ENCODE measurements around the gene HADH.

DNA sequence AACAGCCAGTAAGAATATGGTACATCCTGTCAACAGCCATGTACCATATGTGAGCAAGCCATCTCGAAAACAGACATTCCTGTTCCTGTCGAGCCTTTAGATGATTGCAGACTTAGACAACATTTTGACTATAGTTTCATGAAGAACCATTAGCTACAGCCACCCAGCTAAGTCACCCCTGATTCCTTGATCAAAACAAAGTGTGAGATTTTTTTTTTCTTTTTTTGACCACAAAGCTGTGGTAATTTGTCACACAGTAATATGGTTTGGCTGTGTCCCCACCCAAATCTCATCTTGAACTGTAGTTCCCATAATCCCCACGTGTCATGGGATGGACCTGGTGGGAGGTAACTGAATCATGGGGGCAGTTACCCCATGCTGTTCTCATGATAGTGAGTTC is 15.2 kb upstream of the HADH start:
- TF ChIP-seq, protein P1, sequence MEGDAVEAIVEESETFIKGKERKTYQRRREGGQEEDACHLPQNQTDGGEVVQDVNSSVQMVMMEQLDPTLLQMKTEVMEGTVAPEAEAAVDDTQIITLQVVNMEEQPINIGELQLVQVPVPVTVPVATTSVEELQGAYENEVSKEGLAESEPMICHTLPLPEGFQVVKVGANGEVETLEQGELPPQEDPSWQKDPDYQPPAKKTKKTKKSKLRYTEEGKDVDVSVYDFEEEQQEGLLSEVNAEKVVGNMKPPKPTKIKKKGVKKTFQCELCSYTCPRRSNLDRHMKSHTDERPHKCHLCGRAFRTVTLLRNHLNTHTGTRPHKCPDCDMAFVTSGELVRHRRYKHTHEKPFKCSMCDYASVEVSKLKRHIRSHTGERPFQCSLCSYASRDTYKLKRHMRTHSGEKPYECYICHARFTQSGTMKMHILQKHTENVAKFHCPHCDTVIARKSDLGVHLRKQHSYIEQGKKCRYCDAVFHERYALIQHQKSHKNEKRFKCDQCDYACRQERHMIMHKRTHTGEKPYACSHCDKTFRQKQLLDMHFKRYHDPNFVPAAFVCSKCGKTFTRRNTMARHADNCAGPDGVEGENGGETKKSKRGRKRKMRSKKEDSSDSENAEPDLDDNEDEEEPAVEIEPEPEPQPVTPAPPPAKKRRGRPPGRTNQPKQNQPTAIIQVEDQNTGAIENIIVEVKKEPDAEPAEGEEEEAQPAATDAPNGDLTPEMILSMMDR (tag by site-specific recombination; IDR thresholded peaks at IDR 0.05): no peak
- TF ChIP-seq, protein P2, sequence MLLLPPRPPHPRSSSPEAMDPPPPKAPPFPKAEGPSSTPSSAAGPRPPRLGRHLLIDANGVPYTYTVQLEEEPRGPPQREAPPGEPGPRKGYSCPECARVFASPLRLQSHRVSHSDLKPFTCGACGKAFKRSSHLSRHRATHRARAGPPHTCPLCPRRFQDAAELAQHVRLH (tag by site-specific recombination; IDR thresholded peaks at IDR 0.05): no peak
- TF ChIP-seq, protein P3, sequence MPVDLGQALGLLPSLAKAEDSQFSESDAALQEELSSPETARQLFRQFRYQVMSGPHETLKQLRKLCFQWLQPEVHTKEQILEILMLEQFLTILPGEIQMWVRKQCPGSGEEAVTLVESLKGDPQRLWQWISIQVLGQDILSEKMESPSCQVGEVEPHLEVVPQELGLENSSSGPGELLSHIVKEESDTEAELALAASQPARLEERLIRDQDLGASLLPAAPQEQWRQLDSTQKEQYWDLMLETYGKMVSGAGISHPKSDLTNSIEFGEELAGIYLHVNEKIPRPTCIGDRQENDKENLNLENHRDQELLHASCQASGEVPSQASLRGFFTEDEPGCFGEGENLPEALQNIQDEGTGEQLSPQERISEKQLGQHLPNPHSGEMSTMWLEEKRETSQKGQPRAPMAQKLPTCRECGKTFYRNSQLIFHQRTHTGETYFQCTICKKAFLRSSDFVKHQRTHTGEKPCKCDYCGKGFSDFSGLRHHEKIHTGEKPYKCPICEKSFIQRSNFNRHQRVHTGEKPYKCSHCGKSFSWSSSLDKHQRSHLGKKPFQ (tag by site-specific recombination; IDR thresholded peaks at IDR 0.05): no peak
- TF ChIP-seq GFI1B (tag by site-specific recombination; IDR thresholded peaks at IDR 0.05) (no peak), ZBTB21 (tag by site-specific recombination; IDR thresholded peaks at IDR 0.05) (no peak), REPIN1 (tag by site-specific recombination; IDR thresholded peaks at IDR 0.05; ENCODE audit: low read depth) (no peak), YY1 (tag by site-specific recombination; IDR thresholded peaks at IDR 0.05) (no peak), ZNF473 (tag by site-specific recombination; IDR thresholded peaks at IDR 0.05) (no peak), ZNF274 (IDR thresholded peaks at IDR 0.05; ENCODE audit: low read length) (no peak), ZNF274 (tag by site-specific recombination; IDR thresholded peaks at IDR 0.05; ENCODE audit: borderline replicate concordance) (no peak), ZBTB7A (tag by site-specific recombination; IDR thresholded peaks at IDR 0.05; ENCODE audit: low read depth) (no peak), BCL11A (tag by site-specific recombination; IDR thresholded peaks at IDR 0.05; ENCODE audit: low read depth) (no peak)
- TF ChIP-seq, protein P4, sequence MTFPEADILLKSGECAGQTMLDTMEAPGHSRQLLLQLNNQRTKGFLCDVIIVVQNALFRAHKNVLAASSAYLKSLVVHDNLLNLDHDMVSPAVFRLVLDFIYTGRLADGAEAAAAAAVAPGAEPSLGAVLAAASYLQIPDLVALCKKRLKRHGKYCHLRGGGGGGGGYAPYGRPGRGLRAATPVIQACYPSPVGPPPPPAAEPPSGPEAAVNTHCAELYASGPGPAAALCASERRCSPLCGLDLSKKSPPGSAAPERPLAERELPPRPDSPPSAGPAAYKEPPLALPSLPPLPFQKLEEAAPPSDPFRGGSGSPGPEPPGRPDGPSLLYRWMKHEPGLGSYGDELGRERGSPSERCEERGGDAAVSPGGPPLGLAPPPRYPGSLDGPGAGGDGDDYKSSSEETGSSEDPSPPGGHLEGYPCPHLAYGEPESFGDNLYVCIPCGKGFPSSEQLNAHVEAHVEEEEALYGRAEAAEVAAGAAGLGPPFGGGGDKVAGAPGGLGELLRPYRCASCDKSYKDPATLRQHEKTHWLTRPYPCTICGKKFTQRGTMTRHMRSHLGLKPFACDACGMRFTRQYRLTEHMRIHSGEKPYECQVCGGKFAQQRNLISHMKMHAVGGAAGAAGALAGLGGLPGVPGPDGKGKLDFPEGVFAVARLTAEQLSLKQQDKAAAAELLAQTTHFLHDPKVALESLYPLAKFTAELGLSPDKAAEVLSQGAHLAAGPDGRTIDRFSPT (tag by site-specific recombination; IDR thresholded peaks at IDR 0.05): no peak
- TF ChIP-seq, protein P5, sequence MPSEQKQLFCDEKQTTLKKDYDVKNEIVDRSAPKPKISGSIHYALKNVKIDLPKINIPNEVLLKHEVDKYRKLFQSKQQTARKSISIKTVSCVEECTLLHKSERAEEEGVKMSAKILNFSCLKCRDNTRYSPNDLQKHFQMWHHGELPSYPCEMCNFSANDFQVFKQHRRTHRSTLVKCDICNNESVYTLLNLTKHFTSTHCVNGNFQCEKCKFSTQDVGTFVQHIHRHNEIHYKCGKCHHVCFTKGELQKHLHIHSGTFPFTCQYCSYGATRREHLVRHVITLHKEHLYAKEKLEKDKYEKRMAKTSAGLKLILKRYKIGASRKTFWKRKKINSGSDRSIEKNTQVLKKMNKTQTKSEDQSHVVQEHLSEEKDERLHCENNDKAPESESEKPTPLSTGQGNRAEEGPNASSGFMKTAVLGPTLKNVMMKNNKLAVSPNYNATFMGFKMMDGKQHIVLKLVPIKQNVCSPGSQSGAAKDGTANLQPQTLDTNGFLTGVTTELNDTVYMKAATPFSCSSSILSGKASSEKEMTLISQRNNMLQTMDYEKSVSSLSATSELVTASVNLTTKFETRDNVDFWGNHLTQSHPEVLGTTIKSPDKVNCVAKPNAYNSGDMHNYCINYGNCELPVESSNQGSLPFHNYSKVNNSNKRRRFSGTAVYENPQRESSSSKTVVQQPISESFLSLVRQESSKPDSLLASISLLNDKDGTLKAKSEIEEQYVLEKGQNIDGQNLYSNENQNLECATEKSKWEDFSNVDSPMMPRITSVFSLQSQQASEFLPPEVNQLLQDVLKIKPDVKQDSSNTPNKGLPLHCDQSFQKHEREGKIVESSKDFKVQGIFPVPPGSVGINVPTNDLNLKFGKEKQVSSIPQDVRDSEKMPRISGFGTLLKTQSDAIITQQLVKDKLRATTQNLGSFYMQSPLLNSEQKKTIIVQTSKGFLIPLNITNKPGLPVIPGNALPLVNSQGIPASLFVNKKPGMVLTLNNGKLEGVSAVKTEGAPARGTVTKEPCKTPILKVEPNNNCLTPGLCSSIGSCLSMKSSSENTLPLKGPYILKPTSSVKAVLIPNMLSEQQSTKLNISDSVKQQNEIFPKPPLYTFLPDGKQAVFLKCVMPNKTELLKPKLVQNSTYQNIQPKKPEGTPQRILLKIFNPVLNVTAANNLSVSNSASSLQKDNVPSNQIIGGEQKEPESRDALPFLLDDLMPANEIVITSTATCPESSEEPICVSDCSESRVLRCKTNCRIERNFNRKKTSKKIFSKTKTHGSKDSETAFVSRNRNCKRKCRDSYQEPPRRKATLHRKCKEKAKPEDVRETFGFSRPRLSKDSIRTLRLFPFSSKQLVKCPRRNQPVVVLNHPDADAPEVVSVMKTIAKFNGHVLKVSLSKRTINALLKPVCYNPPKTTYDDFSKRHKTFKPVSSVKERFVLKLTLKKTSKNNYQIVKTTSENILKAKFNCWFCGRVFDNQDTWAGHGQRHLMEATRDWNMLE (tag by site-specific recombination; conservative IDR thresholded peaks at IDR 0.05; ENCODE audit: low read depth): no peak
- TF ChIP-seq, protein P6, sequence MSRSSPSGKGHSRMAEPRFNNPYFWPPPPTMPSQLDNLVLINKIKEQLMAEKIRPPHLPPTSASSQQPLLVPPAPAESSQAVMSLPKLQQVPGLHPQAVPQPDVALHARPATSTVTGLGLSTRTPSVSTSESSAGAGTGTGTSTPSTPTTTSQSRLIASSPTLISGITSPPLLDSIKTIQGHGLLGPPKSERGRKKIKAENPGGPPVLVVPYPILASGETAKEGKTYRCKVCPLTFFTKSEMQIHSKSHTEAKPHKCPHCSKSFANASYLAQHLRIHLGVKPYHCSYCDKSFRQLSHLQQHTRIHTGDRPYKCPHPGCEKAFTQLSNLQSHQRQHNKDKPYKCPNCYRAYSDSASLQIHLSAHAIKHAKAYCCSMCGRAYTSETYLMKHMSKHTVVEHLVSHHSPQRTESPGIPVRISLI (tag by site-specific recombination; IDR thresholded peaks at IDR 0.05): no peak
